Mesothelial cell of epicardium (in vitro differentiated cells): ENCODE data around the gene ELFN1. TPM values are rescaled to one million over a fixed set of nuclear protein-coding genes. Genes with fewer than 3 reads are reported as not detected.

Experiments used
- DNase-seq, 2 experiments: peaks; one replicate each; pipeline ENCODE4 v3.0.0; 2021; ENCODE audit warnings: low spot score in 2 of 2; ENCODE audit not compliant: unreplicated experiment in 2 of 2
- H3K27ac Mint-ChIP-seq: 2 replicates; pipeline ENCODE4 v1.8.0; 2021; ENCODE audit warnings: mixed read lengths
- H3K27me3 Mint-ChIP-seq: 2 replicates; pipeline ENCODE4 v1.8.0; 2021; ENCODE audit warnings: low read depth, mixed read lengths
- H3K36me3 Mint-ChIP-seq: 2 replicates; pipeline ENCODE4 v1.8.0; 2021; ENCODE audit warnings: mixed read lengths
- H3K4me1 Mint-ChIP-seq: 2 replicates; pipeline ENCODE4 v1.8.0; 2021; ENCODE audit warnings: mixed read lengths
- H3K4me3 Mint-ChIP-seq: 2 replicates; pipeline ENCODE4 v1.8.0; 2021; ENCODE audit warnings: mild to moderate bottlenecking, moderate library complexity, mixed read lengths
- H3K9me3 Mint-ChIP-seq: 2 replicates; pipeline ENCODE4 v1.8.0; 2021; ENCODE audit warnings: mixed read lengths
- total RNA-seq: library from RNA; stranded (reverse); gene quantifications from 3 replicates; pipeline ENCODE4 v1.2.1, GENCODE V29; 2021
- TF ChIP-seq, protein P1 (sequence below): fragments of 200-600 bp; sonication (generic); IDR thresholded peaks from one replicate; pipeline ENCODE4 v1.5.0; 2021; ENCODE audit warnings: antibody characterized with exemption; ENCODE audit not compliant: unreplicated experiment

Gene ELFN1
- total RNA-seq, 1 donor from 2014 or later = 13.5 TPM

DNA sequence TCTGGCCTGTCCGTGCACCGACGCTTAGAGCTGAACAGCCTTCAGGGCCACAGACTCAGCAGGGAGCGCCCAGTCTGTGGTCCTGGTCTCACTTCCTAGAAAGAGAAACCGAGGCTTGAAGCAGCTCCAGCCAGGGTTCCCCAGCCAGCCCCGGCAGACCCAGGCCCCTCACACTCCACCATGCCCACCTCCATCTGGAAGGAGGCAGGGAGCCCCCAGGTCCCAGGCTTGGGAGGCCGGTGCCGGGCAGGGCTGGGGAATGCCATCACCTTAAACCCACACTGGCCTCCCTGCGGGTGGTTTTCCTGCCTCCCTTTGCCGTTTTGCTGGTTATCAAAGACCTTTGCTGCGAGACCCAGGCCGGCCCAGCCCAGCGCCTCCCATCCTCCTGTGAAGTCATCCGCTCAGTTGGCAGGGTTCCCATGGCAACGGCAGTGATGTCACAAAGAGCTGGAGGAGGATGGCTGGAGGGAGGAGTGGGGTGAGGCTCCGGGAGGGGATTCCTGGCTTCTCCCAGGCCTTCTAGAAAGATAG lies 24.0 kb downstream of the ELFN1 start:
- Mint-ChIP-seq H3K27me3 (peaks cover 23% of the 10 kb centered on the region), H3K4me1 (peaks cover 8% of the 10 kb centered on the region), H3K9me3 (peaks cover 1% of the 10 kb centered on the region), H3K36me3 (peaks cover 1% of the 10 kb centered on the region), H3K4me3 (no peak overlapping the region), H3K27ac (peak overlapping the region; percentile 59)
- peak; percentile 57 to 84 for DNase-seq
- TF ChIP-seq, protein P1, sequence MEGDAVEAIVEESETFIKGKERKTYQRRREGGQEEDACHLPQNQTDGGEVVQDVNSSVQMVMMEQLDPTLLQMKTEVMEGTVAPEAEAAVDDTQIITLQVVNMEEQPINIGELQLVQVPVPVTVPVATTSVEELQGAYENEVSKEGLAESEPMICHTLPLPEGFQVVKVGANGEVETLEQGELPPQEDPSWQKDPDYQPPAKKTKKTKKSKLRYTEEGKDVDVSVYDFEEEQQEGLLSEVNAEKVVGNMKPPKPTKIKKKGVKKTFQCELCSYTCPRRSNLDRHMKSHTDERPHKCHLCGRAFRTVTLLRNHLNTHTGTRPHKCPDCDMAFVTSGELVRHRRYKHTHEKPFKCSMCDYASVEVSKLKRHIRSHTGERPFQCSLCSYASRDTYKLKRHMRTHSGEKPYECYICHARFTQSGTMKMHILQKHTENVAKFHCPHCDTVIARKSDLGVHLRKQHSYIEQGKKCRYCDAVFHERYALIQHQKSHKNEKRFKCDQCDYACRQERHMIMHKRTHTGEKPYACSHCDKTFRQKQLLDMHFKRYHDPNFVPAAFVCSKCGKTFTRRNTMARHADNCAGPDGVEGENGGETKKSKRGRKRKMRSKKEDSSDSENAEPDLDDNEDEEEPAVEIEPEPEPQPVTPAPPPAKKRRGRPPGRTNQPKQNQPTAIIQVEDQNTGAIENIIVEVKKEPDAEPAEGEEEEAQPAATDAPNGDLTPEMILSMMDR = no peak

DNA sequence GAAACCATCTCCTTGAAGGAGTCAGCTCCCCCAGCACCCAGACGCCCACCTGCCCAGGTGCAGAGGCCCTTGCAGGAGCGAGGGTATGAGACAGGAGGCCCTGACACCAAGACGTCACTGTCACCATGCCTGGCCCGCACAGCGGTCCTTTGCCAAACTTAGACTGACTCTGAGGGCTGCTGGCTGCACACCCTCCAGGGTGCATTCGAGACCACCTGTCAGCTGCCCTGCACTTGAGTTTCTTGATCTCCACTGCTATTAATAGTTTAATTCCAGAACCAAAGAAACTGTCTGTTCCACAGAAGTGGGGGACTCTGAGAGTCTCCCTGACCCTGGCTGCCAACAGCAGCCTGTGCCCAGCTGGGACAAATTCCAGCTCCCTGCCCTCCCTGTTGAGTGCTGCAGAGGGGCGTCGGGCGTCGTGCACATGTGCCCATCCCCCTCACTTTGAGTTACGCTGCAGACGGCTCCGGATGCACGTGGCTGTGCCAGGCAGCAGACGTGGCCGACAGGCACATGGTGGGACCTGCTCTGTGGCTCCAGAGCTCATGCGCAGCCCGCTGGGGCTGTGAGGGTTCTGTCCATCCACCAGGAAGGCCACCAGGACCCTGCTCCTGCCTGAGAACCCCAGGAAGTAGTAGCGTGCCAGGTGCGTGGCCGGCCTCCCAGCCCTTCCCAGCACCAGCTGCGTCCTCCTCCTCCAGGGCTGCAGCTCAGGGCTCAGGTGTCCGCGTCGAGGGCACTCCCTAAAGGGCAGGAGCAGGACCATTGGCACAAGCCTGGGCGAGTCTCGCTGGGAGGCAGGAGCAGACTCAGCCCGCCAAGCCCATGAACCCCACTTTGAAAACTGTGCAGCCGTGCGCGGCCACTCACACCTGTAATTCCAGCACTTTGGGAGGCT lies 24.8 kb downstream of the ELFN1 start:
- peak in 1 of 2 experiments; percentile 10 for DNase-seq
- no peak overlapping the region for H3K27ac Mint-ChIP-seq
- H3K27me3 Mint-ChIP-seq = peaks cover 23% of the 10 kb centered on the region
- H3K4me1 Mint-ChIP-seq = peaks cover 8% of the 10 kb centered on the region
- TF ChIP-seq, protein P1 = no peak
- H3K9me3 Mint-ChIP-seq = no peaks in the 10 kb centered on the region
- no peak overlapping the region for H3K4me3 Mint-ChIP-seq
- no peaks in the 10 kb centered on the region for H3K36me3 Mint-ChIP-seq

DNA sequence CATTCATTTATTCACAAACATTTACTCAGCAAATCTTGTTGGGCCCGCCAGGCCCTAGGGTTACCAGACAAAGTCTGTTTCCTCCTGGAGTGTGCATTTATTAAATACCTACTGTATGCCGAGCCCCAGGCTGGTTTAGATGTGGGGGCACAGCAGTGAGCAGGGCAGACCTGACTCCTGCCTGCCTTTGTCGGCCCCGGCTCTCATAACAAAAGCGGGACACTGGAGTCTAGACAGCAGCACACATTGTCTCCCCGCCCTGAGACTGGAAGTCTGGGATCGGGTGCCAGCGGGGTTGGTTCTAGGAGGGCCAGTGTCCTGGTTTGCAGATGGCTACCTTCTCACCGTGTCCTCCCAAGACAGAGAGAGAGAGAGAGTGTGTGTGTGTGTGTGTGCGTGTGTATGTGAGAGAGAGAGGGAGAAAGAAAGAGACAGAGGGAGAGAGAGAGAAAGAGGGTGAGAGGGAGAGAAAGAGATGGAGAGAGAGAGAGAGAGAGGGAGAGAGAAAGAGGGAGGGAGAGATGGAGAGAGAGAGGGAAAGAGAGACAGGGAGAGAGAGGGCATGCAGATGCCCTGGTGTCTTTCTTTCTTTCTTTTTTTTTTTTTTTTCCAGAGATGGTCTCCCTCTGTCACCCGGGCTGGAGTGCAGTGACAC lies 25.9 kb downstream of the ELFN1 start:
- peaks cover 3% of the 10 kb centered on the region for H3K9me3 Mint-ChIP-seq
- H3K4me3 Mint-ChIP-seq = no peak overlapping the region
- no peak overlapping the region for H3K27ac Mint-ChIP-seq
- TF ChIP-seq, protein P1 = no peak
- H3K27me3 Mint-ChIP-seq = peaks cover 25% of the 10 kb centered on the region
- H3K4me1 Mint-ChIP-seq = peaks cover 8% of the 10 kb centered on the region
- peak in 1 of 2 experiments; percentile 6 for DNase-seq
- peaks cover 7% of the 10 kb centered on the region for H3K36me3 Mint-ChIP-seq

DNA sequence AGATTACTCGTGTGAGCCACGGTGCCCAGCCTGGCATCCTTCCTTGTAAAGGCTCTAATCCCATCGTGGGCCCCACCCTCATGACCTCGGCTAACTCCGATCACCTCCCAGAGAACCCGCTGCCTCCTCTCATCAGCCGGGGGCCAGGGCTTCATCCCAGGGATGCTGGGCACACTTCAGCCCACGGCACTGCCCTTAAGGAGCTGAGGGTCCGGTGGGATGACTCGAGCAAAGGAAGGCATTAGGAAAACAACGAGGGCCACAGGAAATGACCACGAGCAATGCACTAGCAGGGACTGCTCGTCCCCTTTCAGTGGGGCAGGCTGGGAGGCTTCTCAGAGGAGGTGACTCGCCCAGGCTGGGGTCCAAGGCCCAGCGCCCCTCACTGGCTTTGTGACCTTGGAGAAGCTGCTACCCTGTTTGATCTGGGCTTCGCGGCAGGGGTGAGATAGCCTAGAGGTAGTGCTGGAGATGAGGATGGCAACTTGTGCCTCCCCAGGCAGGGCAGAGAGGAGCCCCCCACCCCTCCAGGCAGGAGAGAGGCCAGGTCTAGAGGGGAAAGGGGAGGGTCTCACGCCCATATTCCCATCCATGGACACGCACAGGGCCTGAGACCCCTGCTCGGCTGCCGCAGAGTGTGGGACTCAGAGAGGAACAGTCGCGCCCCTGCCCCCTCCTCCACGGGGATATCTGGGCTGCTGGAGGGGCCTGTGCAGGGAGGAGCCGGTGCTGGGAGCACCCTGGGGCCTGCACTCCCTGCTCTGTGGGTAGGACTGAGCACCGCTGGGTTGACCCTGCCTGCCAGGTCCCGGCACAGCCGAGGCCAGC lies 26.8 kb downstream of the ELFN1 start:
- H3K27me3 Mint-ChIP-seq = peaks cover 27% of the 10 kb centered on the region
- DNase-seq = peak in 1 of 2 experiments; percentile 8
- H3K36me3 Mint-ChIP-seq = peaks cover 12% of the 10 kb centered on the region
- TF ChIP-seq, protein P1 = no peak
- H3K4me1 Mint-ChIP-seq = peaks cover 8% of the 10 kb centered on the region
- H3K4me3 Mint-ChIP-seq = no peak overlapping the region
- peaks cover 6% of the 10 kb centered on the region for H3K9me3 Mint-ChIP-seq
- no peak overlapping the region for H3K27ac Mint-ChIP-seq

DNA sequence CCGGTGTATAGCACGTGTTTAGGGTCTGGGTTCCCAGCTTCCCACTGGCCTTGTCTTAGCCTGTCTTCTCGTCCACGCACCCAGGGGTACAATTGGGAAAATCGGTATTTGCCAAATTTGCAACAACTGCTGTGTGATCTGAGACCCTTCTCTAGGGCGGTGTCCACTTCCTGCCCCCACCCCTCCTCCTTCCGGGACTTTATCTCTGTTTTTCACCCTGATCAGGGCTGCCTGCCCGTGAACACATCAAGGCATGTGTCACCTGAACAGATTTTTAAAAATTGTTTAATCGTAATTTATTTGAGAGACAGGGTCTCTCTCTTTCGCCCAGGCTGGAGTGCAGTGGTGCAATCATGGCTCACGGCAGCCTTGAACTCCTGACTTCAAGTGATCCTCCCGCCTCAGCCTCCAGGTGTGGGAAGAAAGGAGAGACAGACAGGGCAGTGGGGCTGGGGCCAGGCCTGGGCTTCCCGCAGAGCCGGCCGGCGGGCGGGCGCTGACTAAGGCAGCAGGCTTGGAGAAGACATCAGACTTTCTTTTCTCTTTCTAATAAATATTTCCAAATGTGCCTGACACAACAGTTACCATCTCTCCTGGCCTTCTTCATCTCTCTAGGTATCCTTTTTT lies 27.5 kb downstream of the ELFN1 start:
- H3K9me3 Mint-ChIP-seq = peaks cover 9% of the 10 kb centered on the region
- H3K27ac Mint-ChIP-seq = no peak overlapping the region
- peaks cover 8% of the 10 kb centered on the region for H3K4me1 Mint-ChIP-seq
- TF ChIP-seq, protein P1 = no peak
- peaks cover 32% of the 10 kb centered on the region for H3K27me3 Mint-ChIP-seq
- no peak overlapping the region for H3K4me3 Mint-ChIP-seq
- H3K36me3 Mint-ChIP-seq = peaks cover 15% of the 10 kb centered on the region
- DNase-seq = peak in 1 of 2 experiments; percentile 13
